Prostate gland (tissue), 2 donors: ENCODE results near the gene IKZF4. TPM values are rescaled to one million over a fixed set of nuclear protein-coding genes. Genes with fewer than 3 reads are reported as not detected.

Source experiments
- DNase-seq: peaks from one replicate; pipeline ENCODE4 v3.0.0-alpha.2; 2019; ENCODE audit warnings: low spot score
- H3K27ac ChIP-seq, 2 donors: fragments of 200-600 bp; sonication (generic); 2 replicates each; pipeline ENCODE4 v1.5.1; 2017 to 2019
- H3K27me3 ChIP-seq: fragments of 200-600 bp; sonication (generic); replicated peaks from 2 replicates; pipeline ENCODE4 v1.5.1; 2019; ENCODE audit not compliant: insufficient read depth
- H3K36me3 ChIP-seq, 2 donors: fragments of 200-600 bp; sonication (generic); 1 replicate in 1 of 2; 2 replicates in 1 of 2; pipeline versions ENCODE4 v1.5.1 to v1.8.1; 2017 to 2019
- H3K4me1 ChIP-seq: fragments of 200-600 bp; sonication (generic); replicated peaks from 2 replicates; pipeline ENCODE4 v1.5.1; 2019
- H3K4me3 ChIP-seq, 2 donors: fragments of 200-600 bp; sonication (generic); 2 replicates each; pipeline ENCODE4 v1.5.1; 2017 to 2019
- H3K9me3 ChIP-seq: fragments of 200-600 bp; sonication (generic); 2 replicates; pipeline ENCODE4 v1.5.1; 2017
- POLR2A ChIP-seq: fragments of 450-650 bp; IDR thresholded peaks from one replicate; pipeline ENCODE4 v1.6.1; 2016; ENCODE audit warnings: antibody characterized with exemption, mild to moderate bottlenecking
- POLR2AphosphoS5 ChIP-seq: sonication (generic); formaldehyde crosslinking; IDR thresholded peaks from one replicate; pipeline ENCODE4 v1.6.1; 2017; ENCODE audit warnings: antibody characterized with exemption
- WGBS: methylation state at CpG from one replicate; pipeline ENCODE4 v1.1.5; 2018; 5-methylcytosine and 5-hydroxymethylcytosine counted together
- intact Hi-C: fragments of 100-400 bp; cut with DNase I; formaldehyde crosslinking; loops from one replicate; pipeline ENCODE4 v1.14.2; 2022
- total RNA-seq, 2 donors: library from RNA; depleted of rRNA; stranded (reverse); fragments of >200 nt; gene quantifications; one replicate each; pipeline ENCODE4 v1.1.0, GENCODE V29; 2016
- TF ChIP-seq, protein P1 (sequence below), 4 experiments: fragments of 200-600 bp in 2 of 4; fragments of 450-650 bp in 2 of 4; sonication (generic) in 2 of 4; IDR thresholded peaks; 1 replicate in 3 of 4; 2 replicates in 1 of 4; pipeline ENCODE4 v1.5.1; 2016 to 2019; ENCODE audit warnings: antibody characterized with exemption in 4 of 4, mild to moderate bottlenecking in 2 of 4, moderate library complexity in 2 of 4

The IKZF4 gene
- total RNA-seq, 2 donors from 2014 or later, result 2.2 to 6.2 TPM

DNA sequence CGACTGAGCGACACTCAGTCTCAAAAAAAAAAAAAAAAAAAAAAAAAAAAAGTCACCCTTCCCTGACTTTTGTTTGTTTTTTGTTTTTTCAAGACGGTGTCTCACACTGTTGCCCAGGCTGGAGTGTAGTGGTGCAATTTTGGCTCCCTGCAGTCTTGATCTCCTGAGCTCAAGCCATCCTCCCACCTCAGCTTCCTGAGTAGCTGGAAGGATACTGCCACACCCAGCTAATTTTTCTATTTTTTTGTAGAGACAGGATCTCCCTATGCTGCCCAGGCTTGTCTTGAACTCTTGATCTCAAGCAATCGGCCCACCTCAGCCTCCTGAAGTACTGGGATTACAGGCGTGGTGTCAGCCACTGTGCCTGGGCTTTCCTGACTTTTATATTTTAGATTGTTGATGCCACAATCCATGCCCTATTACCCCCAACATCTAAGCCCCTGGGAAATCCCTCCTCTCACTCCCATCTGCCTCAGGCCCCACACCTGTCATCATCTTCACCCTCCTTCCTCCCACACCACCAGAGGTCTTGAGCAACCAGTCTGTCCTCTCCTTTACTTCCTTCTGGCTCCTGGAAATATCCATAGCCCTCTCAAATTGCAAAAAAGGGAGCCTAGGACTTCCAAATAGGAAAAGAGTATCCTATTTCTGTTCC lies 7.8 kb downstream of the IKZF4 start:
- no peak for DNase-seq
- intact Hi-C loops, result no loop called here
- Histone ChIP-seq H3K27me3 (no peaks in the 10 kb centered on the region), H3K27ac (peak overlapping the region; percentile 3 to 39), H3K4me1 (peaks cover 4% of the 10 kb centered on the region), H3K36me3 (no peaks in the 10 kb centered on the region), H3K9me3 (no peaks in the 10 kb centered on the region), H3K4me3 (no peak overlapping the region)
- WGBS, result 44% methylated on average over 5 of the region's 5 CpGs
- TF ChIP-seq POLR2A (no peak), POLR2AphosphoS5 (no peak)
- TF ChIP-seq, protein P1, sequence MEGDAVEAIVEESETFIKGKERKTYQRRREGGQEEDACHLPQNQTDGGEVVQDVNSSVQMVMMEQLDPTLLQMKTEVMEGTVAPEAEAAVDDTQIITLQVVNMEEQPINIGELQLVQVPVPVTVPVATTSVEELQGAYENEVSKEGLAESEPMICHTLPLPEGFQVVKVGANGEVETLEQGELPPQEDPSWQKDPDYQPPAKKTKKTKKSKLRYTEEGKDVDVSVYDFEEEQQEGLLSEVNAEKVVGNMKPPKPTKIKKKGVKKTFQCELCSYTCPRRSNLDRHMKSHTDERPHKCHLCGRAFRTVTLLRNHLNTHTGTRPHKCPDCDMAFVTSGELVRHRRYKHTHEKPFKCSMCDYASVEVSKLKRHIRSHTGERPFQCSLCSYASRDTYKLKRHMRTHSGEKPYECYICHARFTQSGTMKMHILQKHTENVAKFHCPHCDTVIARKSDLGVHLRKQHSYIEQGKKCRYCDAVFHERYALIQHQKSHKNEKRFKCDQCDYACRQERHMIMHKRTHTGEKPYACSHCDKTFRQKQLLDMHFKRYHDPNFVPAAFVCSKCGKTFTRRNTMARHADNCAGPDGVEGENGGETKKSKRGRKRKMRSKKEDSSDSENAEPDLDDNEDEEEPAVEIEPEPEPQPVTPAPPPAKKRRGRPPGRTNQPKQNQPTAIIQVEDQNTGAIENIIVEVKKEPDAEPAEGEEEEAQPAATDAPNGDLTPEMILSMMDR (IDR thresholded peaks at IDR 0.05), result no peak

DNA sequence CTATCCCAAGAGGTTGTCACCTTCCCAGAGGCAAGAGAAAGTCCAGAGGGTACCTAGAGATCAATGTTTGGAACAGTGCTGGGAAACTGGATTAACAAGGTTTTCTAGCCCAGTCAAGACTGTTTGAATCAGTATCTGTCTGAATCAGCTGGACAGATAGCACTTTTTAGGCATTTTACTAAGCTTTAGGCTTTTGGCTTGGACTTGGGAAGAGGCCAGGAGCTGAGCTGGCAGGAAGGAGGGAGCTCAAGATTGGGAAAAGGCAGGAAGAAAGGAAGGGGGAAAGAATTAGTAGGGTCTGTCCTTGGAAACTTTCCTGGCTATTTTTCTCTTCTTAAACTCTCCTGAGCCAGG lies 8.3 kb downstream of the IKZF4 start:
- H3K27ac ChIP-seq, result peak overlapping the region; percentile 3 to 39
- H3K4me1 ChIP-seq, result peaks cover 4% of the 10 kb centered on the region
- no peak overlapping the region for H3K4me3 ChIP-seq
- DNase-seq, result no peak
- no peaks in the 10 kb centered on the region for H3K9me3 ChIP-seq
- TF ChIP-seq, protein P1 (IDR thresholded peaks at IDR 0.05), result no peak
- TF ChIP-seq POLR2A (no peak), POLR2AphosphoS5 (no peak)
- intact Hi-C loops, result no loop called here
- H3K27me3 ChIP-seq, result no peaks in the 10 kb centered on the region
- H3K36me3 ChIP-seq, result no peaks in the 10 kb centered on the region

DNA sequence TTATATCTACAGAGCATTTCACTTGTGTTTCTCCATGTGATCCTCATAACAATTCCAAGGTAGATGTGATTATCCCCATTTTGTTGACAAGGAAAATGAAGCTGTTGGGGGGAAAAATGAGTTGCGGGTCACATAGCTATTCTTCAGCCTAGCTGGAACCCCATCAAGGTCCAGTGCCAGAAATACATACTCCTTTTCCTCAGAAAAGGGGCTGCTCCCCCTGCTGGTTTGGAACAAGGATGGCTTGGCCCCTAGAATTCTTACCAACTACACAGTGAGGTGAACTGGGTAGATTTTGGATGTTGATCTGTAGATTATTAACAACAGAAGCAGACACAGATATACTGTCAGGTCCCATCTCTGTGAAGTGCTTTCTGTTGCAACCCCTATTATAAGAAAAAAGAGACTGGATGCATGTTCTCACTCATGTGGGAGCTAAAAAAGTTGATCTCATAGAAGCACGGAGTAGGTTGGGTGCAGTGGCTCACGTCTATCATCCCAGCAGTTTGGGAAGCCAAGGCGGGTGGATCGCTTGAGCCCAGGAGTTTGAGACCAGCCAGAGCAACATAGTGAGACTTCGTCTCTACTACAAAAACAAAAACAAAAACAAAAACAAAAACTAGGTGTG lies 8.9 kb downstream of the IKZF4 start:
- Histone ChIP-seq H3K4me1 (peaks cover 4% of the 10 kb centered on the region), H3K36me3 (no peaks in the 10 kb centered on the region), H3K4me3 (no peak overlapping the region), H3K27me3 (no peaks in the 10 kb centered on the region), H3K9me3 (no peaks in the 10 kb centered on the region), H3K27ac (peak overlapping the region in 1 of 2 donors; percentile 39)
- intact Hi-C loops, result loop anchor here (5.0 kb wide), 1 partner anchor 37 kb away; no protein-coding TSS in a partner anchor
- WGBS, result 78% methylated on average over 6 of the region's 6 CpGs
- peak; percentile 36 for TF ChIP-seq POLR2AphosphoS5
- TF ChIP-seq POLR2A, result no peak
- TF ChIP-seq, protein P1 (IDR thresholded peaks at IDR 0.05), result peak in 3 of 4 experiments; percentile 60 to 70 (median 68)
- peak; percentile 27 for DNase-seq

DNA sequence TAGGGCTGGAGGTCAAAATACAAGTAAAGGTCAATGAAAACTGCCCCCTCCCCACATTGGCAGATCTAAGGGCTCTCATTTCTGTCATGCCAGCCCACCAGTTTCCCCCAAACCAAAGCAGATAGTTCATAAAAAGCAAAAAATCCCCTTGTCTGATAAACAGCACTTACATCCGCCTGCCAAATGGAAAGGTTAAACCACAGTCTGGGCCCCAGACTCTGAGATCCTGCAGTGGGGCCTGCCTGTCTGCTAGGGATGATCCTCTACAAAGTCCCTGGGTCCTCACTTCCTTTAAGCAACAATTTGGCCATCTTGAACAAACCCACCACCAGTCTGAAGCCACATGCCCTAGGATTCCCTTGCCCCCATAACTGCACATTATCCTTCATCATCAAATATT lies 11.1 kb downstream of the IKZF4 start:
- H3K4me3 ChIP-seq, result no peak overlapping the region
- DNase-seq, result no peak
- no peak overlapping the region for H3K27ac ChIP-seq
- peaks cover 4% of the 10 kb centered on the region for H3K4me1 ChIP-seq
- no peaks in the 10 kb centered on the region for H3K27me3 ChIP-seq
- 75% methylated on average over 1 of the region's 1 CpG for WGBS
- H3K9me3 ChIP-seq, result no peaks in the 10 kb centered on the region
- TF ChIP-seq POLR2AphosphoS5 (no peak), POLR2A (no peak)
- H3K36me3 ChIP-seq, result no peaks in the 10 kb centered on the region
- intact Hi-C loops, result loop anchor here (5.0 kb wide), 1 partner anchor 40 kb away; no protein-coding TSS in a partner anchor

DNA sequence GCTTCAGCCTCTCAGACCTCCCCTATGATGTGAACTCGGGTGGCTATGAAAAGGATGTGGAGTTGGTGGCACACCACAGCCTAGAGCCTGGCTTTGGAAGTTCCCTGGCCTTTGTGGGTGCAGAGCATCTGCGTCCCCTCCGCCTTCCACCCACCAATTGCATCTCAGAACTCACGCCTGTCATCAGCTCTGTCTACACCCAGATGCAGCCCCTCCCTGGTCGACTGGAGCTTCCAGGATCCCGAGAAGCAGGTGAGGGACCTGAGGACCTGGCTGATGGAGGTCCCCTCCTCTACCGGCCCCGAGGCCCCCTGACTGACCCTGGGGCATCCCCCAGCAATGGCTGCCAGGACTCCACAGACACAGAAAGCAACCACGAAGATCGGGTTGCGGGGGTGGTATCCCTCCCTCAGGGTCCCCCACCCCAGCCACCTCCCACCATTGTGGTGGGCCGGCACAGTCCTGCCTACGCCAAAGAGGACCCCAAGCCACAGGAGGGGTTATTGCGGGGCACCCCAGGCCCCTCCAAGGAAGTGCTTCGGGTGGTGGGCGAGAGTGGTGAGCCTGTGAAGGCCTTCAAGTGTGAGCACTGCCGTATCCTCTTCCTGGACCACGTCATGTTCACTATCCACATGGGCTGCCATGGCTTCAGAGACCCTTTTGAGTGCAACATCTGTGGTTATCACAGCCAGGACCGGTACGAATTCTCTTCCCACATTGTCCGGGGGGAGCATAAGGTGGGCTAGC lies 13.9 kb downstream of the IKZF4 start:
- Histone ChIP-seq H3K4me3 (no peak overlapping the region), H3K27ac (no peak overlapping the region), H3K27me3 (no peaks in the 10 kb centered on the region), H3K9me3 (no peaks in the 10 kb centered on the region), H3K4me1 (no peaks in the 10 kb centered on the region), H3K36me3 (no peaks in the 10 kb centered on the region)
- intact Hi-C loops, result loop anchor here (5.0 kb wide), 1 partner anchor 42 kb away; no protein-coding TSS in a partner anchor
- TF ChIP-seq POLR2AphosphoS5, result no peak
- TF ChIP-seq POLR2A, result no peak
- TF ChIP-seq, protein P1 (IDR thresholded peaks at IDR 0.05), result no peak
- 84% methylated on average over 18 of the region's 21 CpGs for WGBS
- DNase-seq, result no peak
